Body of pancreas (tissue), 4 donors: ENCODE results near the gene SPAG6.

Experiments
- CTCF ChIP-seq, 7 experiments: fragments of 450-650 bp in 4 of 7; fragments of 200-600 bp in 3 of 7; sonication (generic) in 3 of 7; IDR thresholded peaks; one replicate each; pipeline ENCODE4 v1.5.1; 2016 to 2019; ENCODE audit warnings: antibody characterized with exemption in 7 of 7
- POLR2A ChIP-seq, 3 donors: fragments of 450-650 bp; IDR thresholded peaks; one replicate each; pipeline ENCODE4 v1.6.1; 2016; ENCODE audit warnings: antibody characterized with exemption in 3 of 3, mild to moderate bottlenecking in 2 of 3

GRCh38 chr10:22460531-22461403, 115.5 kb downstream of the SPAG6 start:
- no peak for TF ChIP-seq CTCF (IDR thresholded peaks at IDR 0.05)
- no peak for TF ChIP-seq POLR2A (IDR thresholded peaks at IDR 0.05)
